Caco-2 (cell line): ENCODE data around the gene PPM1A. TPM values are rescaled to one million over a fixed set of nuclear protein-coding genes. Genes with fewer than 3 reads are reported as not detected.

ENCODE experiments used
- BruUV-seq: library from RNA; stranded (reverse); fragments of 400-500 nt; replicated peaks from 2 replicates; lab custom pipeline; 2021; lab: Mats Ljungman, UMichigan
- CTCF ChIA-PET: fragments of 300-600 bp; sonication (Branson Sonifier 250); formaldehyde crosslinking; loops from one replicate; lab custom pipeline; 2022; ENCODE audit warnings: antibody characterized with exemption; lab: Charles Lee
- POLR2A ChIA-PET: fragments of 300-600 bp; sonication (Branson Sonifier 250); formaldehyde crosslinking; loops from one replicate; lab custom pipeline; 2022; ENCODE audit warnings: antibody characterized with exemption; lab: Charles Lee
- DNase-seq, 2 experiments: peaks; one replicate each; pipeline versions ENCODE4 v3.0.0 to v3.0.0-alpha.2; 2020 to 2022
- H3K27me3 ChIP-seq: replicated peaks from 2 replicates; pipeline ENCODE4 v1.6.0; 2011; ENCODE audit warnings: low read length; ENCODE audit not compliant: control insufficient read depth, insufficient read depth
- H3K36me3 ChIP-seq: 2 replicates; pipeline ENCODE4 v1.5.1; 2011; ENCODE audit warnings: low read length; ENCODE audit not compliant: control insufficient read depth, insufficient read depth
- H3K4me1 ChIP-seq: fragments of 250-450 bp; sonication (Bioruptor Pico); 2 replicates; pipeline ENCODE4 v1.5.1; 2020; ENCODE audit warnings: mild to moderate bottlenecking
- H3K4me3 ChIP-seq: 2 replicates; pipeline ENCODE4 v1.5.1; 2011; ENCODE audit warnings: low read depth, mild to moderate bottlenecking, control low read depth, low read length
- H3K9me3 ChIP-seq: fragments of 250-450 bp; sonication (Bioruptor Pico); 2 replicates; pipeline ENCODE4 v1.5.1; 2020; ENCODE audit warnings: mild to moderate bottlenecking, moderate library complexity
- H3K27ac Mint-ChIP-seq: one replicate; pipeline ENCODE4 v1.8.0; 2022; ENCODE audit warnings: mixed read lengths; ENCODE audit not compliant: unreplicated experiment
- H3K27me3 Mint-ChIP-seq: one replicate; pipeline ENCODE4 v1.8.0; 2022; ENCODE audit warnings: mixed read lengths; ENCODE audit not compliant: insufficient read depth, unreplicated experiment
- H3K36me3 Mint-ChIP-seq: one replicate; pipeline ENCODE4 v1.8.0; 2022; ENCODE audit warnings: mild to moderate bottlenecking, mixed read lengths; ENCODE audit not compliant: insufficient read depth, unreplicated experiment
- H3K4me1 Mint-ChIP-seq: one replicate; pipeline ENCODE4 v1.8.0; 2022; ENCODE audit warnings: low read depth, mixed read lengths; ENCODE audit not compliant: unreplicated experiment
- H3K4me3 Mint-ChIP-seq: one replicate; pipeline ENCODE4 v1.8.0; 2022; ENCODE audit warnings: mild to moderate bottlenecking, moderate library complexity, mixed read lengths; ENCODE audit not compliant: unreplicated experiment
- H3K9me3 Mint-ChIP-seq: one replicate; pipeline ENCODE4 v1.8.0; 2022; ENCODE audit warnings: mixed read lengths; ENCODE audit not compliant: unreplicated experiment
- intact Hi-C: fragments of 100-400 bp; cut with micrococcal nuclease; formaldehyde crosslinking; loops from one replicate; pipeline ENCODE4 v1.10.0; 2022; ENCODE audit not compliant: unreplicated experiment
- total RNA-seq: library from RNA; stranded (reverse); gene quantifications from 2 replicates; pipeline ENCODE4 v1.2.3, GENCODE V29; 2022
- TF ChIP-seq, protein P1 (sequence below), 2 experiments: fragments of 200-600 bp in 1 of 2; IDR thresholded peaks; 1 replicate in 1 of 2; 2 replicates in 1 of 2; pipeline versions ENCODE4 v1.5.1 to v1.8.0; 2011 to 2022; ENCODE audit warnings: antibody characterized with exemption in 1 of 2, control low read depth in 1 of 2, inconsistent platforms in 1 of 2, low read depth in 1 of 2, low read length in 1 of 2, mild to moderate bottlenecking in 1 of 2, moderate library complexity in 1 of 2; ENCODE audit not compliant: insufficient read depth in 1 of 2, severe bottlenecking in 1 of 2, unreplicated experiment in 1 of 2

The PPM1A gene
- total RNA-seq, 1 experiment from 2014 or later: 35.6 TPM

GRCh38 chr14:60233891-60234290 is 15.1 kb upstream of the PPM1A start:
- H3K36me3 ChIP-seq: no peaks in the 10 kb centered on the region
- Mint-ChIP-seq H3K36me3 (no peaks in the 10 kb centered on the region), H3K9me3 (peaks cover 7% of the 10 kb centered on the region), H3K27me3 (no peaks in the 10 kb centered on the region), H3K4me1 (peaks cover 3% of the 10 kb centered on the region), H3K4me3 (no peak overlapping the region), H3K27ac (no peak overlapping the region)
- no peak for DNase-seq
- ChIA-PET POLR2A (interaction anchor here (0.9 kb wide), 1 partner anchor 15 kb away, joined by 4 read pairs; the partner anchor contains the start of gene PPM1A), CTCF (no interaction called here)
- H3K9me3 ChIP-seq: no peaks in the 10 kb centered on the region; the same call in none of the 2 replicates
- H3K4me3 ChIP-seq: no peak overlapping the region
- H3K27me3 ChIP-seq: no peaks in the 10 kb centered on the region
- intact Hi-C loops: no loop called here
- no peaks in the 10 kb centered on the region for H3K4me1 ChIP-seq
- TF ChIP-seq, protein P1, sequence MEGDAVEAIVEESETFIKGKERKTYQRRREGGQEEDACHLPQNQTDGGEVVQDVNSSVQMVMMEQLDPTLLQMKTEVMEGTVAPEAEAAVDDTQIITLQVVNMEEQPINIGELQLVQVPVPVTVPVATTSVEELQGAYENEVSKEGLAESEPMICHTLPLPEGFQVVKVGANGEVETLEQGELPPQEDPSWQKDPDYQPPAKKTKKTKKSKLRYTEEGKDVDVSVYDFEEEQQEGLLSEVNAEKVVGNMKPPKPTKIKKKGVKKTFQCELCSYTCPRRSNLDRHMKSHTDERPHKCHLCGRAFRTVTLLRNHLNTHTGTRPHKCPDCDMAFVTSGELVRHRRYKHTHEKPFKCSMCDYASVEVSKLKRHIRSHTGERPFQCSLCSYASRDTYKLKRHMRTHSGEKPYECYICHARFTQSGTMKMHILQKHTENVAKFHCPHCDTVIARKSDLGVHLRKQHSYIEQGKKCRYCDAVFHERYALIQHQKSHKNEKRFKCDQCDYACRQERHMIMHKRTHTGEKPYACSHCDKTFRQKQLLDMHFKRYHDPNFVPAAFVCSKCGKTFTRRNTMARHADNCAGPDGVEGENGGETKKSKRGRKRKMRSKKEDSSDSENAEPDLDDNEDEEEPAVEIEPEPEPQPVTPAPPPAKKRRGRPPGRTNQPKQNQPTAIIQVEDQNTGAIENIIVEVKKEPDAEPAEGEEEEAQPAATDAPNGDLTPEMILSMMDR (IDR thresholded peaks at IDR 0.05; ENCODE audit: insufficient read depth in 1 of 2, low read depth in 1 of 2, low read length in 1 of 2, severe bottlenecking in 1 of 2, unreplicated experiment in 1 of 2): no peak
- no TSS peak for BruUV-seq

GRCh38 chr14:60235440-60235839 is 13.6 kb upstream of the PPM1A start:
- ChIA-PET POLR2A (no interaction called here), CTCF (no interaction called here)
- Mint-ChIP-seq H3K4me3 (no peak overlapping the region), H3K27me3 (no peaks in the 10 kb centered on the region), H3K4me1 (peaks cover 7% of the 10 kb centered on the region), H3K27ac (no peak overlapping the region), H3K9me3 (peaks cover 7% of the 10 kb centered on the region), H3K36me3 (no peaks in the 10 kb centered on the region)
- H3K27me3 ChIP-seq: no peaks in the 10 kb centered on the region
- H3K9me3 ChIP-seq: no peaks in the 10 kb centered on the region; the same call in none of the 2 replicates
- no peaks in the 10 kb centered on the region for H3K36me3 ChIP-seq
- TF ChIP-seq, protein P1 (IDR thresholded peaks at IDR 0.05; ENCODE audit: insufficient read depth in 1 of 2, low read depth in 1 of 2, low read length in 1 of 2, severe bottlenecking in 1 of 2, unreplicated experiment in 1 of 2): no peak
- no peak for DNase-seq
- no peak overlapping the region for H3K4me3 ChIP-seq
- no peaks in the 10 kb centered on the region for H3K4me1 ChIP-seq
- intact Hi-C loops: no loop called here
- BruUV-seq: no TSS peak

- Histone ChIP-seq H3K4me1 (no peaks in the 10 kb centered on the region), H3K4me3 (no peak overlapping the region), H3K9me3 (no peaks in the 10 kb centered on the region), H3K36me3 (no peaks in the 10 kb centered on the region), H3K27me3 (no peaks in the 10 kb centered on the region)
- intact Hi-C loops: no loop called here
- no TSS peak for BruUV-seq
- H3K36me3 Mint-ChIP-seq: no peaks in the 10 kb centered on the region
- H3K4me3 Mint-ChIP-seq: no peak overlapping the region
- no peaks in the 10 kb centered on the region for H3K9me3 Mint-ChIP-seq
- DNase-seq: no peak
- H3K27ac Mint-ChIP-seq: no peak overlapping the region
- TF ChIP-seq, protein P1 (IDR thresholded peaks at IDR 0.05; ENCODE audit: insufficient read depth in 1 of 2, low read depth in 1 of 2, low read length in 1 of 2, severe bottlenecking in 1 of 2, unreplicated experiment in 1 of 2): no peak
- peaks cover 7% of the 10 kb centered on the region for H3K4me1 Mint-ChIP-seq
- ChIA-PET POLR2A (no interaction called here), CTCF (no interaction called here)
- H3K27me3 Mint-ChIP-seq: no peaks in the 10 kb centered on the region
Measured at GRCh38 chr14:60238955-60239354, 10.1 kb upstream of the PPM1A start.
